ENCODE data around the gene PPCDC. TPM values are rescaled to one million over a fixed set of nuclear protein-coding genes. Genes with fewer than 3 reads are reported as not detected.

The PPCDC gene
- total and polyA plus RNA-seq, 4 donors = 6.3 to 12.4 (median 8.6) TPM

GRCh38 chr15:75061272-75061671, 37.9 kb downstream of the PPCDC start:
- H3K27ac ChIP-seq (ENCODE audit: low read depth, low read length) = no peak overlapping the region
- no peaks in the 10 kb centered on the region for H3K9me3 ChIP-seq (ENCODE audit: control insufficient read depth, insufficient read depth, low read length)
- H3K36me3 ChIP-seq (ENCODE audit: control insufficient read depth, insufficient read depth, low read length) = no peaks in the 10 kb centered on the region
- H3K27me3 ChIP-seq (ENCODE audit: control insufficient read depth, insufficient read depth, low read length) = no peaks in the 10 kb centered on the region
- no peak overlapping the region for H3K4me3 ChIP-seq (ENCODE audit: low read depth, low read length)
- no peaks in the 10 kb centered on the region for H3K4me1 ChIP-seq (ENCODE audit: control insufficient read depth, insufficient read depth, low read length)
- DNase-seq (ENCODE audit: low read depth in 4 of 6, low spot score in 6 of 6) = peak in 1 of 6 donors; percentile 11

GRCh38 chr15:75062706-75063105, 39.3 kb downstream of the PPCDC start:
- no peak overlapping the region for H3K4me3 ChIP-seq (ENCODE audit: low read depth, low read length)
- H3K36me3 ChIP-seq (ENCODE audit: control insufficient read depth, insufficient read depth, low read length) = no peaks in the 10 kb centered on the region
- H3K9me3 ChIP-seq (ENCODE audit: control insufficient read depth, insufficient read depth, low read length) = peaks cover 3% of the 10 kb centered on the region
- WGBS (ENCODE audit: insufficient coverage) = 100% methylated on average over 1 of the region's 3 CpGs
- no peak for DNase-seq (ENCODE audit: low read depth in 4 of 6, low spot score in 6 of 6)
- no peaks in the 10 kb centered on the region for H3K27me3 ChIP-seq (ENCODE audit: control insufficient read depth, insufficient read depth, low read length)
- H3K27ac ChIP-seq (ENCODE audit: low read depth, low read length) = no peak overlapping the region
- no peaks in the 10 kb centered on the region for H3K4me1 ChIP-seq (ENCODE audit: control insufficient read depth, insufficient read depth, low read length)

- no peak overlapping the region for H3K4me3 ChIP-seq (ENCODE audit: low read depth, low read length)
- WGBS (ENCODE audit: insufficient coverage) = 97% methylated on average over 2 of the region's 4 CpGs
- no peak overlapping the region for H3K27ac ChIP-seq (ENCODE audit: low read depth, low read length)
- H3K36me3 ChIP-seq (ENCODE audit: control insufficient read depth, insufficient read depth, low read length) = no peaks in the 10 kb centered on the region
- no peaks in the 10 kb centered on the region for H3K27me3 ChIP-seq (ENCODE audit: control insufficient read depth, insufficient read depth, low read length)
- peaks cover 3% of the 10 kb centered on the region for H3K9me3 ChIP-seq (ENCODE audit: control insufficient read depth, insufficient read depth, low read length)
- H3K4me1 ChIP-seq (ENCODE audit: control insufficient read depth, insufficient read depth, low read length) = no peaks in the 10 kb centered on the region
- DNase-seq (ENCODE audit: low read depth in 4 of 6, low spot score in 6 of 6) = no peak
Measured at GRCh38 chr15:75063338-75063737, 39.9 kb downstream of the PPCDC start.

GRCh38 chr15:75063889-75064288, 40.5 kb downstream of the PPCDC start:
- DNase-seq (ENCODE audit: low read depth in 4 of 6, low spot score in 6 of 6) = no peak
- no peak overlapping the region for H3K4me3 ChIP-seq (ENCODE audit: low read depth, low read length)
- no peaks in the 10 kb centered on the region for H3K27me3 ChIP-seq (ENCODE audit: control insufficient read depth, insufficient read depth, low read length)
- H3K9me3 ChIP-seq (ENCODE audit: control insufficient read depth, insufficient read depth, low read length) = peaks cover 3% of the 10 kb centered on the region
- WGBS (ENCODE audit: insufficient coverage) = 84% methylated on average over 7 of the region's 9 CpGs
- no peak overlapping the region for H3K27ac ChIP-seq (ENCODE audit: low read depth, low read length)
- no peaks in the 10 kb centered on the region for H3K4me1 ChIP-seq (ENCODE audit: control insufficient read depth, insufficient read depth, low read length)
- H3K36me3 ChIP-seq (ENCODE audit: control insufficient read depth, insufficient read depth, low read length) = no peaks in the 10 kb centered on the region

GRCh38 chr15:75064846-75065245, 41.5 kb downstream of the PPCDC start:
- WGBS (ENCODE audit: insufficient coverage) = no CpG with 5 or more reads among the region's 2 CpGs
- no peak overlapping the region for H3K4me3 ChIP-seq (ENCODE audit: low read depth, low read length)

DNA sequence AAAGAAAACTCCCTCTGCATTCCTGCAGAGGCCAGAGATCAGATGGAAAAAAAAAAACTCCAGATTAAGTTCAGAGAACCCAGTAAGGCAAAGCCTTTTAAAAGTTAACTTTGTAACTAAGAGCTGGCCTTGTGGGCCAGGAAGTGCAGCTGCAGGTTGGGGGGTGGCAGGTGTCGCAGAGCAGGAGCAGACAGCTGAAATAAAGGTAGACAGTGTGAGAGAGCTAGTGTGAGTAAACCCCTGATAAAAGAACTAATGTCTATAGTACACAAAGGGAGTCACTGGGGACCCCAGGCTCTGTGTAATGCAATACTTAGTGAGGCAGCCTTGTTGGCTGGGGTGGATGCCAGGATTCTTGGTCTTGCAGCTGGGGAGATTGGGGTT, 42.1 kb downstream of the PPCDC start:
- WGBS (ENCODE audit: insufficient coverage) = no CpG with 5 or more reads among the region's 1 CpG
- no peaks in the 10 kb centered on the region for H3K27me3 ChIP-seq (ENCODE audit: control insufficient read depth, insufficient read depth, low read length)
- peaks cover 3% of the 10 kb centered on the region for H3K9me3 ChIP-seq (ENCODE audit: control insufficient read depth, insufficient read depth, low read length)
- no peak for DNase-seq (ENCODE audit: low read depth in 4 of 6, low spot score in 6 of 6)
- no peak overlapping the region for H3K4me3 ChIP-seq (ENCODE audit: low read depth, low read length)
- H3K27ac ChIP-seq (ENCODE audit: low read depth, low read length) = no peak overlapping the region
- no peaks in the 10 kb centered on the region for H3K36me3 ChIP-seq (ENCODE audit: control insufficient read depth, insufficient read depth, low read length)
- H3K4me1 ChIP-seq (ENCODE audit: control insufficient read depth, insufficient read depth, low read length) = no peaks in the 10 kb centered on the region

More at GRCh38 chr15:75064846-75065245, 41.5 kb downstream of the PPCDC start:
- no peak for DNase-seq (ENCODE audit: low read depth in 4 of 6, low spot score in 6 of 6)
- Histone ChIP-seq H3K36me3 (ENCODE audit: control insufficient read depth, insufficient read depth, low read length) (no peaks in the 10 kb centered on the region), H3K9me3 (ENCODE audit: control insufficient read depth, insufficient read depth, low read length) (peaks cover 3% of the 10 kb centered on the region), H3K27ac (ENCODE audit: low read depth, low read length) (no peak overlapping the region), H3K4me1 (ENCODE audit: control insufficient read depth, insufficient read depth, low read length) (no peaks in the 10 kb centered on the region), H3K27me3 (ENCODE audit: control insufficient read depth, insufficient read depth, low read length) (no peaks in the 10 kb centered on the region)

DNA sequence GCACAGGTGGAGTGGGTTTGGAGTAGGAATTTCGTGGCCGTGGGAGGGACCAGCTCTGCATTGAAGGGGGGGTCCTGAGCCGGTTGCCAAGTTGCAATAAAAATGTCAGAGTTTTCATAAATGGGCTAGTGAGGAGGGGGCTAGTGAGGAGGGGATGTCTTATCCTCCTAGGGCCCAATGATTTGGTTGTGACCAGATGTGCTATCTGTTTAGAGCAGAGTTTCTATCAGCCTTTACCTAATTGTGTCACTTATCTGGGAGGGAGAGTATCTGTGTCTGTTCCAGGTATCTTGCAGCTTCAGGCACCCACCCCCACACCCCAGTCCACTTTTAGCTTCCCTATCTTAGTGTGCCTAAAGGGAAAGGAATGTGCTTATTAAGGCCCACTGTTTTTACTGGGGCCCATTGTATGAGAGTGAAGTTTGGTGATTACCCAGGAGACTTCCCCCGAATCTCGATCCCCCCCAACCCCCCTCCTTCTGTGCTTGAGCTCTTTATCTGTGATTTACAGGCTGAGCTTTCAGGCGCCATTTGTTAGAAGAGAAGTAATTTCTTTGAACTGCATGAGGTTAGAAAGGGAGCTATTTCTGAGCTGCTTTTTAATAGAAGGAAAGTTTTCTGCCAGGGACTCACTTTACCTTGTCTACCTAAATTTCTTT, 42.6 kb downstream of the PPCDC start:
- Histone ChIP-seq H3K27ac (ENCODE audit: low read depth, low read length) (no peak overlapping the region), H3K4me1 (ENCODE audit: control insufficient read depth, insufficient read depth, low read length) (no peaks in the 10 kb centered on the region), H3K27me3 (ENCODE audit: control insufficient read depth, insufficient read depth, low read length) (no peaks in the 10 kb centered on the region), H3K9me3 (ENCODE audit: control insufficient read depth, insufficient read depth, low read length) (peaks cover 3% of the 10 kb centered on the region), H3K36me3 (ENCODE audit: control insufficient read depth, insufficient read depth, low read length) (no peaks in the 10 kb centered on the region), H3K4me3 (ENCODE audit: low read depth, low read length) (no peak overlapping the region)
- 67% methylated on average over 3 of the region's 6 CpGs for WGBS (ENCODE audit: insufficient coverage)
- DNase-seq (ENCODE audit: low read depth in 4 of 6, low spot score in 6 of 6) = no peak

DNA sequence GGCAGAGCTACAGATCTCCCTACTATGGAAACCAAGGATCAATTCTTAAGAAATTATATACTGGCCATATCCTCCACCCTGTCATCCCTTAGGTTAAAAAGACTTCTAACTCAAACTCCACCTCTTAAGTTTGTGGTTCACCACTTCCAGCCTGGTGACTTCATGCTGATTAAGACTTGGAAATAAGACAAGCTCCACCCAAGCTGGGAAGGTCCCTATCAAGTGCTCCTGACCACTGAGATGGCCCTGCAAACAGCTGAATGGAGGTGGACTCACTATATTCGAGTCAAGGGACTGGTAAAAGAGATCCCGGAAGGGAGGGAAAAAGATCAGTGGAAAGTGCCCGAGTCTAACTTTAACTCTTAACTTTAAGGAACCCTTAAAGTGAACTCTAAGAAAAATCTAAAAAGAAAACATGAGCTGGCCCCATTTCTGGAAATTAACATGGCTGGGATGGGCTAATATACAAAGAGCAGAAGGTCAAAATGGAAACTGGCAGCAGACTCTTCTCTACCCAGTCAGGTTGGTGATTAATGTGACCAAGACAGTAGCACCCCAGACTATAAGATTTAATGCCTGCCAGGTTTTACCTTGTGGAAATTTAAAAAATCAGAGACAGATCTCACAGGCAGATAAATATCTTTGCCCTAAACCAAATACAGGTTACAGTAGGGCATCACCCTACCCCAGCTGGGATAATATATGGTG, 43.9 kb downstream of the PPCDC start:
- peaks cover 3% of the 10 kb centered on the region for H3K9me3 ChIP-seq (ENCODE audit: control insufficient read depth, insufficient read depth, low read length)
- DNase-seq (ENCODE audit: low read depth in 4 of 6, low spot score in 6 of 6) = no peak
- H3K27me3 ChIP-seq (ENCODE audit: control insufficient read depth, insufficient read depth, low read length) = no peaks in the 10 kb centered on the region
- no peak overlapping the region for H3K27ac ChIP-seq (ENCODE audit: low read depth, low read length)
- H3K4me3 ChIP-seq (ENCODE audit: low read depth, low read length) = no peak overlapping the region
- H3K36me3 ChIP-seq (ENCODE audit: control insufficient read depth, insufficient read depth, low read length) = no peaks in the 10 kb centered on the region
- WGBS (ENCODE audit: insufficient coverage) = no CpG with 5 or more reads among the region's 3 CpGs
- H3K4me1 ChIP-seq (ENCODE audit: control insufficient read depth, insufficient read depth, low read length) = no peaks in the 10 kb centered on the region

GRCh38 chr15:75068748-75069147, 45.4 kb downstream of the PPCDC start:
- Histone ChIP-seq H3K36me3 (ENCODE audit: control insufficient read depth, insufficient read depth, low read length) (no peaks in the 10 kb centered on the region), H3K27me3 (ENCODE audit: control insufficient read depth, insufficient read depth, low read length) (no peaks in the 10 kb centered on the region), H3K4me1 (ENCODE audit: control insufficient read depth, insufficient read depth, low read length) (no peaks in the 10 kb centered on the region), H3K27ac (ENCODE audit: low read depth, low read length) (no peak overlapping the region), H3K4me3 (ENCODE audit: low read depth, low read length) (no peak overlapping the region), H3K9me3 (ENCODE audit: control insufficient read depth, insufficient read depth, low read length) (peaks cover 3% of the 10 kb centered on the region)
- no peak for DNase-seq (ENCODE audit: low read depth in 4 of 6, low spot score in 6 of 6)

- H3K4me3 ChIP-seq (ENCODE audit: low read depth, low read length) = no peak overlapping the region
- no peaks in the 10 kb centered on the region for H3K27me3 ChIP-seq (ENCODE audit: control insufficient read depth, insufficient read depth, low read length)
- no peak for DNase-seq (ENCODE audit: low read depth in 4 of 6, low spot score in 6 of 6)
- peaks cover 3% of the 10 kb centered on the region for H3K9me3 ChIP-seq (ENCODE audit: control insufficient read depth, insufficient read depth, low read length)
- H3K27ac ChIP-seq (ENCODE audit: low read depth, low read length) = no peak overlapping the region
- 78% methylated on average over 6 of the region's 8 CpGs for WGBS (ENCODE audit: insufficient coverage)
- no peaks in the 10 kb centered on the region for H3K36me3 ChIP-seq (ENCODE audit: control insufficient read depth, insufficient read depth, low read length)
- no peaks in the 10 kb centered on the region for H3K4me1 ChIP-seq (ENCODE audit: control insufficient read depth, insufficient read depth, low read length)
Measured at GRCh38 chr15:75069301-75069925, 46.0 kb downstream of the PPCDC start.
